SU-DHL-6 (cell line): Measurements from ENCODE around the gene WNT7B.

Experiments
- H2AFZ ChIP-seq: fragments of 200-600 bp; sonication (generic); 2 replicates; pipeline ENCODE4 v1.6.1; 2014; ENCODE audit warnings: low read depth, mild to moderate bottlenecking, moderate library complexity, mixed read lengths, antibody characterized with exemption, low read length; ENCODE audit not compliant: severe bottlenecking
- H3F3A ChIP-seq: fragments of 200-600 bp; shearing (Covaris generic); 2 replicates; pipeline ENCODE4 v1.6.0; 2016; ENCODE audit warnings: antibody characterized with exemption, mild to moderate bottlenecking; ENCODE audit not compliant: insufficient read depth
- H3K27ac ChIP-seq: fragments of 200-600 bp; sonication (generic); 2 replicates; pipeline ENCODE4 v1.5.1; 2016; ENCODE audit warnings: low read depth, mild to moderate bottlenecking, low read length, moderate library complexity, mixed read lengths
- H3K27me3 ChIP-seq: fragments of 200-600 bp; sonication (generic), shearing (Covaris generic); 2 replicates; pipeline ENCODE4 v1.6.0; 2014; ENCODE audit warnings: mild to moderate bottlenecking, low read length
- H3K36me3 ChIP-seq: fragments of 200-600 bp; sonication (generic); 2 replicates; pipeline ENCODE4 v1.6.1; 2014; ENCODE audit warnings: mild to moderate bottlenecking, low read length, mixed read lengths
- H3K4me2 ChIP-seq: fragments of 300-600, 200-600 bp; shearing (Covaris generic), sonication (generic); 2 replicates; pipeline ENCODE4 v1.6.0; 2014; ENCODE audit warnings: low read length, low read depth, mild to moderate bottlenecking; ENCODE audit not compliant: poor library complexity, severe bottlenecking
- H3K4me3 ChIP-seq: fragments of 200-600 bp; sonication (generic); 2 replicates; pipeline ENCODE4 v1.5.1; 2014; ENCODE audit warnings: antibody characterized with exemption, low read length, mild to moderate bottlenecking, mixed read lengths; ENCODE audit not compliant: insufficient read depth, poor library complexity, severe bottlenecking
- H3K79me2 ChIP-seq: fragments of 200-600 bp; sonication (generic); 2 replicates; pipeline ENCODE4 v1.6.1; 2014; ENCODE audit warnings: mild to moderate bottlenecking, low read length, moderate library complexity; ENCODE audit not compliant: insufficient read depth
- H3K9ac ChIP-seq: fragments of 200-600 bp; sonication (generic); 2 replicates; pipeline ENCODE4 v1.7.0; 2014; ENCODE audit warnings: mild to moderate bottlenecking, low read length
- H3K9me2 ChIP-seq: fragments of 200-600 bp; sonication (generic); replicated peaks from 2 replicates; pipeline ENCODE4 v1.6.1; 2014; ENCODE audit warnings: low read length; ENCODE audit not compliant: insufficient read depth
- H3K9me3 ChIP-seq: fragments of 200-600 bp; sonication (generic); 2 replicates; pipeline ENCODE4 v1.6.1; 2014; ENCODE audit warnings: low read length, mixed read lengths; ENCODE audit not compliant: insufficient read depth
- H4K20me1 ChIP-seq: fragments of 200-600 bp; sonication (generic); 2 replicates; pipeline ENCODE4 v1.6.1; 2014; ENCODE audit warnings: low read depth, mild to moderate bottlenecking, antibody characterized with exemption, low read length, moderate library complexity, mixed read lengths
- CTCF ChIP-seq: fragments of 200-600 bp; sonication (generic); IDR thresholded peaks from one replicate; pipeline ENCODE4 v1.5.1; 2017; ENCODE audit warnings: antibody characterized with exemption, mild to moderate bottlenecking, low read length, moderate library complexity; ENCODE audit not compliant: insufficient read depth, poor library complexity, severe bottlenecking
- EZH2phosphoT487 ChIP-seq: fragments of 200-600 bp; sonication (generic), shearing (Covaris generic); conservative IDR thresholded peaks from 2 replicates; pipeline ENCODE4 v1.6.1; 2018; ENCODE audit warnings: mild to moderate bottlenecking, antibody characterized with exemption, low read length, moderate library complexity, mixed read lengths

The WNT7B gene

GRCh38 chr22:45915151-45915550 is 61.8 kb downstream of the WNT7B start:
- Histone ChIP-seq H3K4me3 (no peak overlapping the region), H3K27me3 (no peaks in the 10 kb centered on the region), H4K20me1 (no peaks in the 10 kb centered on the region), H2AFZ (no peak overlapping the region), H3K9ac (no peak overlapping the region), H3F3A (no peaks in the 10 kb centered on the region), H3K27ac (no peak overlapping the region), H3K79me2 (no peaks in the 10 kb centered on the region), H3K4me2 (no peak overlapping the region), H3K9me2 (no peaks in the 10 kb centered on the region), H3K9me3 (no peaks in the 10 kb centered on the region), H3K36me3 (no peaks in the 10 kb centered on the region)
- no peak for TF ChIP-seq CTCF

GRCh38 chr22:45914309-45914708 is 62.7 kb downstream of the WNT7B start:
- Histone ChIP-seq H3K27me3 (no peaks in the 10 kb centered on the region), H3K79me2 (no peaks in the 10 kb centered on the region), H3K36me3 (no peaks in the 10 kb centered on the region), H4K20me1 (no peaks in the 10 kb centered on the region), H3K9me3 (no peaks in the 10 kb centered on the region), H3F3A (no peaks in the 10 kb centered on the region), H3K27ac (no peak overlapping the region), H3K9me2 (no peaks in the 10 kb centered on the region), H2AFZ (no peak overlapping the region), H3K4me2 (no peak overlapping the region), H3K9ac (no peak overlapping the region), H3K4me3 (no peak overlapping the region)
- no peak for TF ChIP-seq EZH2phosphoT487
- no peak for TF ChIP-seq CTCF

- no peak overlapping the region for H3K9ac ChIP-seq
- no peaks in the 10 kb centered on the region for H3K79me2 ChIP-seq
- H3K36me3 ChIP-seq: no peaks in the 10 kb centered on the region
- H3F3A ChIP-seq: no peaks in the 10 kb centered on the region
- no peak overlapping the region for H2AFZ ChIP-seq
- TF ChIP-seq EZH2phosphoT487: no peak
- no peak for TF ChIP-seq CTCF
- no peaks in the 10 kb centered on the region for H3K9me2 ChIP-seq
- H3K4me3 ChIP-seq: no peak overlapping the region
- H3K4me2 ChIP-seq: no peak overlapping the region
- H3K9me3 ChIP-seq: no peaks in the 10 kb centered on the region
- H3K27me3 ChIP-seq: no peaks in the 10 kb centered on the region
- no peaks in the 10 kb centered on the region for H4K20me1 ChIP-seq
- H3K27ac ChIP-seq: no peak overlapping the region
These were observed 64.1 kb downstream of the WNT7B start for GRCh38 chr22:45912910-45913309.
